ENCODE data around the gene PLD4.
"Not testable (repeated sequence)": the region's sequence is repeated elsewhere in the genome, so short reads cannot be mapped to it uniquely, and the experiment has no call there.

PLD4 gene

GRCh38 chr14:104900639-104901512 is 23.8 kb upstream of the PLD4 start:
- DNase-seq, result no peak

- no peak for DNase-seq
These were observed 20.7 kb upstream of the PLD4 start for GRCh38 chr14:104903990-104904389.

- not testable (repeated sequence) for DNase-seq
These were observed 19.8 kb upstream of the PLD4 start for GRCh38 chr14:104904650-104905578.

- DNase-seq, result not testable (repeated sequence)
These were observed 19.1 kb upstream of the PLD4 start for GRCh38 chr14:104905579-104905933.

- no peak for DNase-seq
These were observed 16.4 kb upstream of the PLD4 start for GRCh38 chr14:104908303-104908702.

- DNase-seq, result no peak
These were observed 12.6 kb upstream of the PLD4 start for GRCh38 chr14:104912053-104912452.

GRCh38 chr14:104913435-104913834 is 11.2 kb upstream of the PLD4 start:
- no peak for DNase-seq

- no peak for DNase-seq
These were observed 7.6 kb upstream of the PLD4 start for GRCh38 chr14:104917116-104917515.

GRCh38 chr14:104917993-104918392 is 6.7 kb upstream of the PLD4 start:
- no peak for DNase-seq

GRCh38 chr14:104919152-104919992 is 5.3 kb upstream of the PLD4 start:
- DNase-seq, result not testable (repeated sequence)

GRCh38 chr14:104919993-104920315 is 4.7 kb upstream of the PLD4 start:
- DNase-seq, result no peak

- DNase-seq, result no peak
These were observed 849 bp upstream of the PLD4 start for GRCh38 chr14:104923640-104924420.

GRCh38 chr14:104925214-104925854 is 655 bp downstream of the PLD4 start:
- DNase-seq, result no peak

- no peak for DNase-seq
These were observed 1.4 kb downstream of the PLD4 start for GRCh38 chr14:104925855-104926609.

- no peak for DNase-seq
These were observed 2.1 kb downstream of the PLD4 start for GRCh38 chr14:104926619-104927431.

GRCh38 chr14:104927432-104927816 is 2.7 kb downstream of the PLD4 start:
- no peak for DNase-seq

GRCh38 chr14:104927901-104928300 is 3.2 kb downstream of the PLD4 start:
- DNase-seq, result no peak

GRCh38 chr14:104928391-104929133 is 3.9 kb downstream of the PLD4 start:
- peak; percentile 14 for DNase-seq

Data from retina (tissue), 1 donor.